A549 (cell line): ENCODE measurements around the gene PLD1. TPM values are rescaled to one million over a fixed set of nuclear protein-coding genes. Genes with fewer than 3 reads are reported as not detected.

Experiments used
- ATAC-seq, 2 experiments: fragments of 200-7000 bp in 1 of 2; fragments of >200 bp in 1 of 2; cut with Nextera tagmentation in 1 of 2; cut with Tn5 transposase in 1 of 2; 3 replicates each; pipeline versions ENCODE4 v1.8.0 to v1.9.1; 2018 to 2020; ENCODE audit warnings: mild to moderate bottlenecking in 1 of 2, moderate library complexity in 1 of 2
- CTCF ChIA-PET: fragments of 300-600 bp; sonication (Branson Sonifier 250); formaldehyde crosslinking; extraction: SDS; loops from one replicate; lab custom pipeline; 2021; ENCODE audit warnings: antibody characterized with exemption, inconsistent platforms; lab: Yijun Ruan, JAX
- POLR2A ChIA-PET: fragments of 350-600 bp; formaldehyde crosslinking; extraction: SDS; loops from one replicate; lab custom pipeline; 2021; ENCODE audit warnings: antibody characterized with exemption, inconsistent platforms; lab: Yijun Ruan, JAX
- DNase-seq, 2 experiments: peaks; one replicate each; pipeline versions ENCODE4 v3.0.0 to v3.0.0-alpha.2; 2011 to 2016; ENCODE audit warnings: low read depth in 1 of 2, low spot score in 1 of 2
- FAIRE-seq: peaks from 2 replicates; lab custom pipeline; 2011; peaks lifted over from hg19 to GRCh38; lab: Jason Lieb, UNC
- H3K27ac ChIP-seq, 2 experiments: fragments of >200 bp; sonication (Bioruptor Twin); formaldehyde crosslinking; 3 replicates each; pipeline ENCODE4 v1.5.1; 2016 to 2017
- H3K4me1 ChIP-seq: fragments of >200 bp; sonication (Bioruptor Twin); formaldehyde crosslinking; 3 replicates; pipeline ENCODE4 v1.6.1; 2016
- H3K4me2 ChIP-seq: fragments of >200 bp; sonication (Bioruptor Twin); formaldehyde crosslinking; 3 replicates; pipeline ENCODE4 v1.6.1; 2016
- H3K4me3 ChIP-seq: fragments of >200 bp; sonication (Bioruptor Twin); formaldehyde crosslinking; 3 replicates; pipeline ENCODE4 v1.5.1; 2016
- H3K9me3 ChIP-seq: fragments of >200 bp; sonication (Bioruptor Twin); formaldehyde crosslinking; 3 replicates; pipeline ENCODE4 v1.6.1; 2016
- BHLHE40 ChIP-seq: IDR thresholded peaks from 2 replicates; pipeline ENCODE4 v1.6.1; 2012; ENCODE audit warnings: low read depth, low read length, inconsistent platforms
- CEBPB ChIP-seq, 2 experiments: fragments of >200 bp in 1 of 2; sonication (Bioruptor Twin) in 1 of 2; formaldehyde crosslinking in 1 of 2; IDR thresholded peaks; 2 replicates each; pipeline ENCODE4 v1.6.1; 2012 to 2016
- CHD2 ChIP-seq: fragments of 150-350 bp; IDR thresholded peaks from 2 replicates; pipeline ENCODE4 v1.6.1; 2014; ENCODE audit warnings: low read length; ENCODE audit not compliant: partially characterized antibody
- E2F6 ChIP-seq: IDR thresholded peaks from 2 replicates; pipeline ENCODE4 v1.6.1; 2012; ENCODE audit warnings: low read depth, borderline replicate concordance
- EHMT2 ChIP-seq: fragments of 200-600 bp; sonication (generic); IDR thresholded peaks from 2 replicates; pipeline ENCODE4 v1.6.1; 2016; ENCODE audit warnings: antibody characterized with exemption, low read depth, mild to moderate bottlenecking, moderate library complexity
- ESRRA ChIP-seq: fragments of 150-350 bp; IDR thresholded peaks from 2 replicates; pipeline ENCODE4 v1.6.1; 2014; ENCODE audit warnings: mild to moderate bottlenecking, low read length, borderline replicate concordance
- FOSB ChIP-seq: fragments of 250-450 bp; sonication (Bioruptor Pico); IDR thresholded peaks from 2 replicates; pipeline ENCODE4 v1.5.0; 2020; ENCODE audit warnings: mild to moderate bottlenecking, moderate library complexity
- FOSL2 ChIP-seq, 2 experiments: fragments of 450-650 bp in 1 of 2; fragments of >200 bp in 1 of 2; sonication (Bioruptor Twin) in 1 of 2; formaldehyde crosslinking; IDR thresholded peaks; 2 replicates each; pipeline versions ENCODE4 v1.5.0 to v1.6.1; 2016 to 2020; ENCODE audit warnings: mild to moderate bottlenecking in 1 of 2, moderate library complexity in 1 of 2
- FOXS1 ChIP-seq: fragments of 250-450 bp; sonication (Bioruptor Pico); IDR thresholded peaks from 2 replicates; pipeline ENCODE4 v1.5.0; 2020; ENCODE audit warnings: mild to moderate bottlenecking, moderate library complexity
- GATA3 ChIP-seq: IDR thresholded peaks from 2 replicates; pipeline ENCODE4 v1.6.1; 2012; ENCODE audit warnings: borderline replicate concordance
- HOXA7 ChIP-seq: fragments of 250-450 bp; sonication (Bioruptor Pico); IDR thresholded peaks from 2 replicates; pipeline ENCODE4 v1.5.0; 2020; ENCODE audit warnings: mild to moderate bottlenecking, moderate library complexity
- HOXB13 ChIP-seq: fragments of 250-450 bp; sonication (Bioruptor Pico); IDR thresholded peaks from 2 replicates; pipeline ENCODE4 v1.5.0; 2020; ENCODE audit warnings: low read depth, mild to moderate bottlenecking, moderate library complexity
- HOXB5 ChIP-seq: fragments of 250-450 bp; sonication (Bioruptor Pico); IDR thresholded peaks from 2 replicates; pipeline ENCODE4 v1.5.0; 2020; ENCODE audit warnings: mild to moderate bottlenecking, moderate library complexity
- JUN ChIP-seq, 2 experiments: fragments of >200 bp; sonication (Bioruptor Twin); formaldehyde crosslinking; IDR thresholded peaks; 2 replicates in 1 of 2; 3 replicates in 1 of 2; pipeline ENCODE4 v1.6.1; 2016 to 2017
- JUNB ChIP-seq: fragments of >200 bp; sonication (Bioruptor Twin); formaldehyde crosslinking; IDR thresholded peaks from 2 replicates; pipeline ENCODE4 v1.6.1; 2016
- MAFK ChIP-seq: fragments of 450-650 bp; IDR thresholded peaks from 2 replicates; pipeline ENCODE4 v1.6.1; 2014; ENCODE audit not compliant: partially characterized antibody
- MYC ChIP-seq: IDR thresholded peaks from 2 replicates; pipeline ENCODE4 v1.6.1; 2012; ENCODE audit warnings: mild to moderate bottlenecking, inconsistent platforms, low read length, improper control_type of control experiment, borderline replicate concordance
- NFE2L2 ChIP-seq: fragments of 150-350 bp; conservative IDR thresholded peaks from 2 replicates; pipeline ENCODE4 v1.6.1; 2014; ENCODE audit warnings: low read length
- RARB ChIP-seq: fragments of 250-450 bp; sonication (Bioruptor Pico); IDR thresholded peaks from 2 replicates; pipeline ENCODE4 v1.8.0; 2021; ENCODE audit warnings: mild to moderate bottlenecking, moderate library complexity
- RCOR1 ChIP-seq: fragments of 150-350 bp; IDR thresholded peaks from 2 replicates; pipeline ENCODE4 v1.6.1; 2014; ENCODE audit warnings: antibody characterized with exemption, low read length, low read depth
- TFCP2L1 ChIP-seq: fragments of 250-450 bp; sonication (Bioruptor Pico); IDR thresholded peaks from 2 replicates; pipeline ENCODE4 v1.5.0; 2021; ENCODE audit warnings: mild to moderate bottlenecking
- ZC3H11A ChIP-seq: fragments of 450-650 bp; IDR thresholded peaks from 2 replicates; pipeline ENCODE4 v1.6.1; 2014; ENCODE audit warnings: antibody characterized with exemption, mild to moderate bottlenecking
- ZFP36 ChIP-seq: fragments of 450-650 bp; IDR thresholded peaks from 2 replicates; pipeline ENCODE4 v1.6.1; 2014; ENCODE audit warnings: borderline replicate concordance; ENCODE audit not compliant: partially characterized antibody
- ZSCAN20 ChIP-seq: fragments of 250-450 bp; sonication (Bioruptor Pico); IDR thresholded peaks from 2 replicates; pipeline ENCODE4 v1.8.0; 2022; ENCODE audit warnings: mild to moderate bottlenecking, moderate library complexity
- WGBS: methylation state at CpG from one replicate; pipeline ENCODE4 v1.1.6; 2017; ENCODE audit errors: missing lambda C conversion rate; 5-methylcytosine and 5-hydroxymethylcytosine counted together
- polyA plus RNA-seq, 4 experiments: library from polyadenylated mRNA; depleted of rRNA in 3 of 4; stranded (reverse); fragments of >200 nt; fragmentation: RNase III in 1 of 4; extraction: RNeasy Plus Mini Kit Qiagen cat#74134 plus additional on column Dnase treatment in 1 of 4; gene quantifications; 2 replicates in 3 of 4; 3 replicates in 1 of 4; pipeline ENCODE4 v1.2.3, GENCODE V29; 2011 to 2017
- TF ChIP-seq, protein P1 (sequence below): fragments of >200 bp; sonication (Bioruptor Twin); formaldehyde crosslinking; IDR thresholded peaks from 3 replicates; pipeline ENCODE4 v1.5.1; 2016
- TF ChIP-seq, protein P2 (sequence below): fragments of 250-450 bp; sonication (Bioruptor Pico); IDR thresholded peaks from 2 replicates; pipeline ENCODE4 v1.5.0; 2020; ENCODE audit warnings: low read depth, mild to moderate bottlenecking, moderate library complexity

PLD1 gene
- polyA plus RNA-seq, 2 of the 4 experiments (the other 2 are of a cell fraction): 6.6 to 27.2 TPM

GRCh38 chr3:171790574-171790897, 19.7 kb downstream of the PLD1 start:
- Histone ChIP-seq H3K4me2 (no peak overlapping the region), H3K9me3 (no peaks in the 10 kb centered on the region), H3K4me1 (peaks cover 27% of the 10 kb centered on the region), H3K27ac (no peak overlapping the region), H3K4me3 (no peak overlapping the region)
- no peak for DNase-seq
- no peak for ATAC-seq
- ChIA-PET POLR2A (interaction anchor here (0.8 kb wide), 1 partner anchor 20 kb away, joined by 3 read pairs; the partner anchor contains the start of gene PLD1), CTCF (interaction anchor here (0.8 to 2.0 kb wide), 3 partner anchors 15 to 144 kb away, joined by 3 to 11 read pairs (median 4); no protein-coding TSS in a partner anchor)
- 90% methylated on average over 2 of the region's 2 CpGs for WGBS
- no peak for FAIRE-seq
- TF ChIP-seq MYC (no peak), ESRRA (no peak), ZC3H11A (no peak), JUNB (no peak), FOXS1 (CRISPR knock-in tag) (no peak), BHLHE40 (no peak), HOXB13 (CRISPR knock-in tag) (no peak), GATA3 (no peak), MAFK (no peak), RCOR1 (no peak), FOSL2 (IDR thresholded peaks at IDR 0.05) (no peak), FOSL2 (CRISPR knock-in tag; IDR thresholded peaks at IDR 0.05) (no peak), ZSCAN20 (CRISPR knock-in tag) (no peak), EHMT2 (no peak), CEBPB (IDR thresholded peaks at IDR 0.05) (no peak), ZFP36 (no peak), TFCP2L1 (CRISPR knock-in tag) (no peak), FOSB (CRISPR knock-in tag) (no peak), RARB (CRISPR knock-in tag) (no peak)
- TF ChIP-seq, protein P1, sequence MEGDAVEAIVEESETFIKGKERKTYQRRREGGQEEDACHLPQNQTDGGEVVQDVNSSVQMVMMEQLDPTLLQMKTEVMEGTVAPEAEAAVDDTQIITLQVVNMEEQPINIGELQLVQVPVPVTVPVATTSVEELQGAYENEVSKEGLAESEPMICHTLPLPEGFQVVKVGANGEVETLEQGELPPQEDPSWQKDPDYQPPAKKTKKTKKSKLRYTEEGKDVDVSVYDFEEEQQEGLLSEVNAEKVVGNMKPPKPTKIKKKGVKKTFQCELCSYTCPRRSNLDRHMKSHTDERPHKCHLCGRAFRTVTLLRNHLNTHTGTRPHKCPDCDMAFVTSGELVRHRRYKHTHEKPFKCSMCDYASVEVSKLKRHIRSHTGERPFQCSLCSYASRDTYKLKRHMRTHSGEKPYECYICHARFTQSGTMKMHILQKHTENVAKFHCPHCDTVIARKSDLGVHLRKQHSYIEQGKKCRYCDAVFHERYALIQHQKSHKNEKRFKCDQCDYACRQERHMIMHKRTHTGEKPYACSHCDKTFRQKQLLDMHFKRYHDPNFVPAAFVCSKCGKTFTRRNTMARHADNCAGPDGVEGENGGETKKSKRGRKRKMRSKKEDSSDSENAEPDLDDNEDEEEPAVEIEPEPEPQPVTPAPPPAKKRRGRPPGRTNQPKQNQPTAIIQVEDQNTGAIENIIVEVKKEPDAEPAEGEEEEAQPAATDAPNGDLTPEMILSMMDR: no peak
- TF ChIP-seq, protein P2, sequence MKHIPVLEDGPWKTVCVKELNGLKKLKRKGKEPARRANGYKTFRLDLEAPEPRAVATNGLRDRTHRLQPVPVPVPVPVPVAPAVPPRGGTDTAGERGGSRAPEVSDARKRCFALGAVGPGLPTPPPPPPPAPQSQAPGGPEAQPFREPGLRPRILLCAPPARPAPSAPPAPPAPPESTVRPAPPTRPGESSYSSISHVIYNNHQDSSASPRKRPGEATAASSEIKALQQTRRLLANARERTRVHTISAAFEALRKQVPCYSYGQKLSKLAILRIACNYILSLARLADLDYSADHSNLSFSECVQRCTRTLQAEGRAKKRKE: no peak
- TF ChIP-seq, all 56 proteins: peak for 0

DNA sequence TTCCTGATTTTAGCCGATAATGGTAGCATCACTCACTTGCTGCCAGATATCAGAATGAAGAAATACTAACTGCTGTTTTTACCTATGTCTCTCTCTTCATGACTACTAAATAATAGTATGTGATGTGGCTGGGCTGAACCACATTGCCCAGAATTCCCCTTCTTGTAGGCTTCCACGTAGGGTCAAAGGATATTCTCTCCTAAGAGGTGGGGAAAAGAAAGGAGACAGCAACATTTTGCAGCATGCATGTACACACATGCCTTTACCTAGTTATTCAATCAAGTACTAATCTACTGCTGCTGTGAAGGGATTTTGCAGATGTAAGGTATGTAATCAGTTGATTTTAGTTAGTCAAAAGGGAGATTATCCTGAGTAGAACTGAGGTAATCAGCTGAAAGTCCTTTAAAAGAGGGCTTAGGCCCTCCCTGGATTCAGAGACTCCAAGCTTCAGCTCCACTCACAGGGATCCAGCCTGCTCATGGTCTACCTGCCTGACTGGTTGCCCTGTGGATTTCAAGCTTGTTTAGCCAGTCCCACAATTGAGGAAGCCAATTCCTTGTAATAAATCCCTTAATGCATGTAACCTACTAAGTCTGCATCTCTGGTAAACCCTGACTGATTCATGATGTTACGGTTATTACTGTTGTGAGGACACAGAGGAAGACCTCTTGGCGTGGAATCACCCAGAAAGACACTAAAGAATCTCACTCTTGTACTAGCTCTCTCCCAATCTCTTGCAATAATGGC, 20.4 kb downstream of the PLD1 start:
- Histone ChIP-seq H3K4me2 (no peak overlapping the region), H3K4me3 (no peak overlapping the region), H3K27ac (no peak overlapping the region), H3K9me3 (no peaks in the 10 kb centered on the region), H3K4me1 (peaks cover 27% of the 10 kb centered on the region)
- FAIRE-seq (no peak), ATAC-seq (no peak), DNase-seq (no peak)
- POLR2A ChIA-PET: interaction anchor here (0.8 kb wide), 1 partner anchor 20 kb away, joined by 3 read pairs; the partner anchor contains the start of gene PLD1
- CTCF ChIA-PET: interaction anchor here (0.8 to 2.0 kb wide), 3 partner anchors 14 to 143 kb away, joined by 3 to 11 read pairs (median 4); no protein-coding TSS in a partner anchor
- TF ChIP-seq ESRRA (no peak), HOXA7 (CRISPR knock-in tag) (no peak), E2F6 (no peak), CEBPB (IDR thresholded peaks at IDR 0.05) (no peak), EHMT2 (no peak), CHD2 (no peak), NFE2L2 (no peak), FOXS1 (CRISPR knock-in tag) (no peak), HOXB5 (CRISPR knock-in tag) (no peak), JUN (IDR thresholded peaks at IDR 0.05) (no peak)
- TF ChIP-seq, protein P2: no peak
- 85% methylated on average over 4 of the region's 4 CpGs for WGBS
